NCI-H2196 (cell line): Measurements from ENCODE around the gene TRIM37.
"Not testable (repeated sequence)": the region's sequence is repeated elsewhere in the genome, so short reads cannot be mapped to it uniquely, and the experiment has no call there.

ENCODE experiments used
- DNase-seq: peaks from one replicate; lab custom pipeline; 2025; ENCODE audit not compliant: unreplicated experiment; lab: John Stamatoyannopoulos, UW

TRIM37 gene

GRCh38 chr17:58997756-58998553 is 108.7 kb downstream of the TRIM37 start:
- DNase-seq = no peak

DNA sequence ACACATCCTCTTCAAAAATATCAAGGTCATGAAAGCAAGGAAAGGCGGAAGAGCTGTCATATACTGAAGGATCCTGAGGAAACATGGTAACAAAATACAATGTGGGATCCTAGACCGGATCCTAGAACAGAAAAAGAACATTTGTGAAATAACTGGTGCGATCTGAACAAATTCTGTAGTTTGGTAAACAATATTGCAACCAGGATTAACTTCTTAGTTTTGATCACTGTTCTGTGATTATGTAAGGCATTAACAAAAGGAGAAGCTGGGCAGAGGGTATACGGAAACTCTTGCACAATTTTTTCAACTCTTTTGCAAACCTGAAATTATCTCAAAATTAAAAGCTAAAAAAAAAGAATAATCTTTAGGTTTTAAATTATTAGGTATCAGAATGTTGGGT is 109.7 kb downstream of the TRIM37 start:
- DNase-seq = no peak

GRCh38 chr17:58995247-58995940 is 111.3 kb downstream of the TRIM37 start:
- DNase-seq = no peak

DNA sequence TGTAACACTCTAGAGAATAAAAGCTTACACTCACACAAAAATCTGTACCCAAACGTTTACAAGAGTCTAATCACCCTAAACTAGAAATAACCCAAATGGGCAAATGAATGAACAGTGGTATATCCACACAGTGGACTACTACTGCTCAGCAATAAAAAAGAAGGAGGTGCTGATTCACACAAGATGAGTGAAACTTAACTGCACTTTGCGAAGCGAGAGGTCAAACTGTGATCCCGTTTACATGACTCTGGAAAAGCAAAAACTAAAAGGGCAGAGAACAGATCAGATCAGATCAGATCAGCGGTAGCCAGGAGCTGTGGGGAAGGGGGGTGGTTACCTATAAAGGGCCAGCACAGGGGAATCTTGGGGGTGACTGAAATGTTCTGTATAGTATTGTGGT is 113.4 kb downstream of the TRIM37 start:
- DNase-seq = no peak

DNA sequence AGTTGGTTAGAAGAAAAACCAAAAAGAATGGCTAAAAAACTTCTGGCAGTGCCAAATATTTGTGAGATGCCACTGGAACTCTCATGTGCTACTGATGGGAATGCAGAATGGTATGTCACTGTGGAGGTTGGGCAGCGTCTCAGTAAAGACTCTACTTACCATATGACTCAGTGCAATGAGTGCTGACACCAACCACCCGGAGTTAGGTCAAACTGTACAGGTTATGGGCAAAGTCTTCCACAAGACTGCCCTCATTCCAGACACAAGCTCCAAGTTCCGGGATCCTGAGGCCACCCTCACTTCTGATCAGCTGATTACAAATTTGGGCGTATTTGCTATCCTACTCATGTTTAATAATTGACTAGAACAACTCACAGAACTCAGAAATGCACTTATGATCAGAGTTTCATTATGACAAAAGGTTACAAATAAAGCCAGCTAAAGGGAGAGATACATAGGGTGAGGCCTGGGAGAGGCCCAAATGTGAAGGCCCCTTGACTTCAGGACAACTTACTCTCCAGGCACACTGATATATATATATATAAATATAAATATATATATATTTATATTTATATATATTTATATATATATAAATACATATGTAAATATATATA is 114.9 kb downstream of the TRIM37 start:
- DNase-seq = no peak

DNA sequence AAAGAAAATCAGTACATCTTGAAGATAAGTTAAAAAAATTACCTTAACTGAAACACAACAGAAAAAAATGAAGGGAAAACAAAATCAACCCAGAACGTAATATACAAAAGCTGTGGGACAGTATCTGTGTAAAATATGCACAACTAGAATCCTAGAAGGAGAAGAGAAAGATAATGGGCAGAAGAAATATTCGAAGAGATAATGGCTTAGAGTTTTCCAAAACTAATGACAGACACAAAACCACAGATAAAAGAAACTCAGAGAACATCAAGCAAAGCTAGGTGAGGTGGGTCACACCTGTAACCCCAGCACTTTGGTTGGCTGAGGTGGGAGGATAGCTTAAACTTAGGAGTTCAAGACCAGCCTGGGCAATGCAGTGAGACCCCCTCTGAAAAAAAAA is 117.1 kb downstream of the TRIM37 start:
- no peak for DNase-seq

DNA sequence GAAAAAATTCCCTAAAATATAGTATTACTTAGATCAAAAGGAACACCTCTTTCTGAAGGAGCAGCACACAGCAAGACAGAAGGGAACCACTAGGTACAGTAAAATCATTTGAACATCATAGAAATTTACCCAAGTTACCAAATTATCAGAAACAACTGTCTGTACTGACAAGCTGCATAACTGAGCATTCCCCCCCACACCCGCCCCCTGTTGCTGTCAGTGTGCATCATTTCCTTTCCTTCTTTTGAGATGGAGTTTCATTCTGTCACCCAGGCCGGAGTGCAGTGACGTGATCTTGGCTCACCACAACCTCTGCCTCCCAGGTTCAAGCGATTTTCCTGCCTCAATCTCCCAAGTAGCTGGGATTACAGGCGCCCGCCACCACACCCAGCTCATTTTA is 120.7 kb downstream of the TRIM37 start:
- DNase-seq = no peak

DNA sequence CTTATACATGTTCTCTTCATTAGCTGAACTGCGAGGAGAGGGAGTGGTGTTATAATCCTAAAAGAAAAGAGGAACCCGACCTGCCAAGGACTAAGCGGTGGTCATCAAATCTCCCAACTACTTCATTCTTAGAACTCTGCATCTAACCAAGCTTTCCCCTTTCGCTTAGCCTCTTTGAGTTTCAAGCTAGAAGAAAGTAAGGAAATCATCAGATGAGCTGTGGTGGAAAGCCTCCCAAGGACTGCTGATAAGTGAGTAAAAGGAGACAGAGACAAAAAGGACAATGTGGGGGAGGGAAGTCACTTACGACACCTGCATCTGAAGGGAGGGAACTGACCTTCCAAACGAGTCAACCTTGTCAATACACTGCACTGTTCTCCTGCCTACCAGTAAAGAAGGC is 121.3 kb downstream of the TRIM37 start:
- DNase-seq = no peak

DNA sequence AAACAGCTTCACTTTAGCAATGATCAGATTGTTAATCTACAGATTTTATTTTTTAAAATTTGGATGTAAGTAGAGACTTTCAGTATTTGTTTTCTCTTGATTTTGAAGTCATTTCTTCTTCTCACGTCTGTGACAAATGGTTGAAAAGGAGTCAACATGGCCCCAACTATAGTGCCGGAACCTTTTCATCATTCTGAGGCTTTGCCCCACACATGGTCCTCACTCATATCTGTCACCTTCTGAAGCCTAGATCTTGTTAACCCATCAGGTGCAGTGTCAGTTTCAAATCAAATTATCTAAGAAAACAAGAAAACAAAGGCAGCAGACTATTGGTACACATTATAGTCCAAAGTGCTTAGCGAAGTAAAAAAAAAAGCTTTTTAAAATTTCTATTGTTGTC is 124.1 kb downstream of the TRIM37 start:
- no peak for DNase-seq

DNA sequence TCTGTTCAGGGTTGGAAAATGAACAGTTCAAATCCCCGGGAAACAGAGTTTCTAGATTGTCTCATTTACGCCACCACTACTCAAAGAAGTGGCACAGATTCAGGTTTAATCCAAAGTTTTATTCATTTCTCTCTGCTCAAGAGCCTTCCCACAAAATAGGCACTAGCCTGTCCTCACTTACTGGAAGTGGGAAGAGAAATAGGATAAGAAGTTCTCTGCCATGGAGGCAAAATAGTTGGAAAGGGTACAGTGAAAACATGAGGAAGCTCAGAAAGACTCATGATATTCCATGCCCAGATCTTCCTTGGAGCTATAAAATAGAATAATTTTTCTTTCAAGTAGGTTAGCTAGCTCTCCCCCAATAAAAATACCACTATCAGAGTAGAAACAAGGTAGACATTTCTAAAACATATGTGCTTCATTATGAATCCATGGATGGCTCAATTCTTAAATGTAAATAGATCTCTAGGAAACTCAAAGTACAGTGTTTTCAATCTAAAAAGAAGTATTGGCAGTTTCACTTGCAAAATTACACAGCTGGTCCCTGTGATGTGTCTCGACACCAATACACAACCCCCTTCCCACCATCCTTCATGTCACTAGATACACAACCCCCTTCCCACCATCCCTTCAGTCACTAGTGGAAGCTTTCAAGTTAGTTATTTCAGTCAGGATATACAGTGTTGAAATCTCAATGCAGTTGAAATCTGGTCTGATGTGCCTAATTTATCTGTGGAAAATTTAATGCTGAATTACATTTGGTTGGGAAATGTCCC is 125.8 kb downstream of the TRIM37 start:
- no peak for DNase-seq

GRCh38 chr17:58976541-58976940 is 130.1 kb downstream of the TRIM37 start:
- DNase-seq = no peak

GRCh38 chr17:58974354-58974753 is 132.3 kb downstream of the TRIM37 start:
- DNase-seq = no peak

GRCh38 chr17:58970609-58971450 is 135.8 kb downstream of the TRIM37 start:
- no peak for DNase-seq

- no peak for DNase-seq
Observed at GRCh38 chr17:58969612-58970011, 137.1 kb downstream of the TRIM37 start.

DNA sequence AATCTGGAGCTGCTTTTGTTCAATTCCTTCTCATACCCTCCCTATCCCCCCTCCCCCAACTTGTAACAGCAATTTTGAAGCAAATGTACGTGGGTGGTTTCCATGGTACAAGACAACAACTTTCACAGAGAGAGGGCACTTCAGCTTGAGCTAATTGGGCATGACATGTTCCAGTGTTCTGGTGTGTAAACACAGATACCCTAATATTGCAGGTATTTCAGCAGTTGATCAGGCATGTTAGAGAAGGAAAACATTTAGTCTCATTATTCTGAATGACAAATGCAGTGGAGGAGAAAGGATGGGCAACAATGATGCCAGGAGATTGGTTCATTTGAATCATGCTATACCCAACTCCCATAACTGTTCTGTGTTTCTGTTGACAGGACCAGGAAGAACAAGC is 137.5 kb downstream of the TRIM37 start:
- peak; percentile 35 for DNase-seq

DNA sequence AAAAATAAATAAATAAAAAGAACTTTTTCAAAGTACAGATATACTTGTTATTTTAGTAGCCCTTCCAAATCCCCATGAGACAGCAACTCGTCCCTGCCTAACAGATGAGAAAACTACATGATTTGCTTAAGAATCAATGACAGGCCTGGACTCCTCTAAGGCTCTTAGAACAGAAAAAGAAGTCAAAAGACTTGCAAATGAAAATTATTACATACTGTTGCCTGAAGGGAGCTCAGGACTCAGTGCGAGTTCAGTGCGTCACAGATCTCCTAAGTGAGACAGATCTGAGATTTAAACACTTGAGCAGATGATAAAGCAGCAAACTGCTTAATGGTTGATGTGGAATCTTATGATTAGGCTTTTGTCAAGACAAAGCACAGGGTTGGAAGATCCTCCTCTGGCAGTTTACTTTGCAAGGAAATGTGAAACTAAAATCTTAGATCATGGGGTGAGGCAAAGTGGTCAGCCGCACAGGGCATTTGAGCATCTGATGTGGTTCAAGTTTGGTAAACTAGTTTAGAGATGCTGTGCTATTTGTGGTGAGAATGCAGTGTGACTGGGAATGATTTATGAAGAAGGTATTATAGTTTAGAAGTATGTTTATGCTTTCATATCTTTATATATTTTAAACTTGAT is 138.1 kb downstream of the TRIM37 start:
- no peak for DNase-seq

GRCh38 chr17:58966208-58966607 is 140.5 kb downstream of the TRIM37 start:
- no peak for DNase-seq

GRCh38 chr17:58965221-58965620 is 141.5 kb downstream of the TRIM37 start:
- no peak for DNase-seq

GRCh38 chr17:58960068-58960467 is 146.6 kb downstream of the TRIM37 start:
- peak; percentile 70 for DNase-seq

DNA sequence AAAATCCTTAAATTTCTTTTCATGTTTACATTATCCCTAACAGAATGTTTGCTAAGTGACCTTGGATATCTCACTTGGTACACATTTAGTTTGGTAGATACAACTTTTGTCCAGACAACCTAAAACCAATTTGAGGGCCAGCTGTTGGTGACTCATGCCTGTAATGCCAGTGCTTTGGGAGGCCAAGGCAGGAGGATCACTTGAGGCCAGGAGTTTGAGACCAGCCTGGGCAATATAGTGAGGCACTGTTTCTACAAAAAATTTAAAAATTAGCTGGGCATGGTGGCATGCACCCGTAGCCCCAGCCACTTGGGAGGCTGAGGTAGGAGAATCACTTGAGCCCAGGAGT is 149.0 kb downstream of the TRIM37 start:
- not testable (repeated sequence) for DNase-seq
